OCI-LY3 (cell line): ENCODE measurements around the gene TMEFF2.

Experiments used
- H2AFZ ChIP-seq: fragments of 200-600, 300-600 bp; shearing (Covaris generic); 2 replicates; pipeline ENCODE4 v1.6.0; 2014; ENCODE audit warnings: antibody characterized with exemption, low read depth, low read length
- H3K27ac ChIP-seq: fragments of 200-600, 300-600 bp; sonication (generic); 2 replicates; pipeline ENCODE4 v1.5.1; 2014; ENCODE audit warnings: mild to moderate bottlenecking, low read length, moderate library complexity, mixed read lengths
- H3K27me3 ChIP-seq: fragments of 200-600, 300-600 bp; sonication (generic); 2 replicates; pipeline ENCODE4 v1.6.1; 2014; ENCODE audit warnings: low read depth, low read length, mixed read lengths
- H3K36me3 ChIP-seq: fragments of 200-600, 300-600 bp; sonication (generic); replicated peaks from 2 replicates; pipeline ENCODE3; 2014; ENCODE audit warnings: low read depth, low read length, mixed read lengths
- H3K4me1 ChIP-seq: fragments of 300-600, 200-600 bp; sonication (generic); 2 replicates; pipeline ENCODE4 v1.6.1; 2014; ENCODE audit warnings: low read length, mixed read lengths
- H3K4me2 ChIP-seq: fragments of 200-600, 300-600 bp; sonication (generic); 2 replicates; pipeline ENCODE4 v1.6.1; 2014; ENCODE audit warnings: low read length, mixed read lengths
- H3K4me3 ChIP-seq: fragments of 300-600, 200-600 bp; sonication (generic); 2 replicates; pipeline ENCODE4 v1.5.1; 2014; ENCODE audit warnings: antibody characterized with exemption, mild to moderate bottlenecking, low read length, moderate library complexity
- H3K79me2 ChIP-seq: fragments of 300-600, 200-600 bp; shearing (Covaris generic); 2 replicates; pipeline ENCODE4 v1.6.1; 2014; ENCODE audit warnings: mild to moderate bottlenecking, low read length, mixed read lengths
- H3K9ac ChIP-seq: fragments of 300-600, 200-600 bp; shearing (Covaris generic); 2 replicates; pipeline ENCODE4 v1.6.0; 2014; ENCODE audit warnings: mild to moderate bottlenecking, low read length, moderate library complexity
- H3K9me3 ChIP-seq: fragments of 200-600, 300-600 bp; shearing (Covaris generic); 2 replicates; pipeline ENCODE4 v1.6.1; 2014; ENCODE audit warnings: low read length, mixed read lengths; ENCODE audit not compliant: insufficient read depth
- H4K20me1 ChIP-seq: fragments of 200-600, 300-600 bp; sonication (generic); 2 replicates; pipeline ENCODE4 v1.6.1; 2016; ENCODE audit warnings: low read length, mixed read lengths; ENCODE audit not compliant: insufficient read depth
- EZH2phosphoT487 ChIP-seq: fragments of 200-600 bp; shearing (Covaris generic); IDR thresholded peaks from 2 replicates; pipeline ENCODE4 v1.6.1; 2018; ENCODE audit warnings: antibody characterized with exemption, mixed run types, low read depth
- TF ChIP-seq, protein P1 (sequence below): fragments of 200-600, 300-600 bp; sonication (generic); IDR thresholded peaks from 2 replicates; pipeline ENCODE4 v1.5.1; 2014; ENCODE audit warnings: antibody characterized with exemption, low read length, low read depth

The TMEFF2 gene

DNA sequence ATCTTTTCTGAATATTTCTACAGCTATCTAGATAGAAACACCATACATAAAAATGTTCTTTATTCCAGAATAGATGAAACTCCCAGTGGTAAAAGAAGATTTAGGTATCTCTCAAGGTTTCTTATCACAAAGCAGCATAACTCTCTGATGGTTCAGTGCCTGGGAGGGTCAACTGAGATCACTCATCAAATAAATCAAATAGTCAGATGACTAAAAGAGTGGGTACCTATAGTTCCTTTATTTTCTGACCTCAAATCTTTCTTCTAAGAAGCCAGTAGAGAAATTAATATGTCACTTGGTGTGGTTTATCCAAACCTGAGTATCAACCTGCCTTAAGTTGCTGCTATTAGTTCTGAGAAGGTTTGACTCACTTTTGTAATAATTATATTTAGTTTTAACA lies 120.9 kb downstream of the TMEFF2 start:
- H3K9ac ChIP-seq = no peak overlapping the region
- H3K4me2 ChIP-seq = no peak overlapping the region
- no peaks in the 10 kb centered on the region for H3K9me3 ChIP-seq
- no peak overlapping the region for H2AFZ ChIP-seq
- no peak overlapping the region for H3K4me3 ChIP-seq
- TF ChIP-seq EZH2phosphoT487 = no peak
- TF ChIP-seq, protein P1, sequence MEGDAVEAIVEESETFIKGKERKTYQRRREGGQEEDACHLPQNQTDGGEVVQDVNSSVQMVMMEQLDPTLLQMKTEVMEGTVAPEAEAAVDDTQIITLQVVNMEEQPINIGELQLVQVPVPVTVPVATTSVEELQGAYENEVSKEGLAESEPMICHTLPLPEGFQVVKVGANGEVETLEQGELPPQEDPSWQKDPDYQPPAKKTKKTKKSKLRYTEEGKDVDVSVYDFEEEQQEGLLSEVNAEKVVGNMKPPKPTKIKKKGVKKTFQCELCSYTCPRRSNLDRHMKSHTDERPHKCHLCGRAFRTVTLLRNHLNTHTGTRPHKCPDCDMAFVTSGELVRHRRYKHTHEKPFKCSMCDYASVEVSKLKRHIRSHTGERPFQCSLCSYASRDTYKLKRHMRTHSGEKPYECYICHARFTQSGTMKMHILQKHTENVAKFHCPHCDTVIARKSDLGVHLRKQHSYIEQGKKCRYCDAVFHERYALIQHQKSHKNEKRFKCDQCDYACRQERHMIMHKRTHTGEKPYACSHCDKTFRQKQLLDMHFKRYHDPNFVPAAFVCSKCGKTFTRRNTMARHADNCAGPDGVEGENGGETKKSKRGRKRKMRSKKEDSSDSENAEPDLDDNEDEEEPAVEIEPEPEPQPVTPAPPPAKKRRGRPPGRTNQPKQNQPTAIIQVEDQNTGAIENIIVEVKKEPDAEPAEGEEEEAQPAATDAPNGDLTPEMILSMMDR = no peak
- no peaks in the 10 kb centered on the region for H3K36me3 ChIP-seq
- H4K20me1 ChIP-seq = no peaks in the 10 kb centered on the region
- H3K4me1 ChIP-seq = no peaks in the 10 kb centered on the region
- no peaks in the 10 kb centered on the region for H3K27me3 ChIP-seq
- H3K27ac ChIP-seq = no peak overlapping the region
- no peaks in the 10 kb centered on the region for H3K79me2 ChIP-seq

DNA sequence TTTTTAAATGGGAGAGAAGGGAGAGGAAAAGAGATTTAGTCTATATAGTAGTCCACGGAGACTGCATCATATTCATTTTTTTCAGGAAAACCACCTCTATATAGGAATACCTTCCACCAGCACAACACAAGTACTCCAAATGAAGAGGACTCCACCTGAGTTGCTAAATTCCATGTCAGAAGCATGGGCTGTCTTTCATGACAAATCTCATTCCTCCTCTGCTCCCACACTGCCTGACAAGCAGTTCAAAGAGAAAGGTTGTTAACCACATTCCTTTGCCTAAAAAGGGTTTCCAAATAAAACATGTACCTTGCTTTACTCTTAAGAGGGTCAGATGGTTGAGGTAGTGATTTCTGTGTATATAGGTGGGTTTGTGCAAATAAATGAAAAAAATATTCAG lies 122.0 kb downstream of the TMEFF2 start:
- Histone ChIP-seq H3K9me3 (no peaks in the 10 kb centered on the region), H3K27ac (no peak overlapping the region), H4K20me1 (no peaks in the 10 kb centered on the region), H3K9ac (no peak overlapping the region), H2AFZ (no peak overlapping the region), H3K27me3 (no peaks in the 10 kb centered on the region), H3K36me3 (no peaks in the 10 kb centered on the region), H3K4me3 (no peak overlapping the region), H3K79me2 (no peaks in the 10 kb centered on the region), H3K4me1 (no peaks in the 10 kb centered on the region), H3K4me2 (no peak overlapping the region)
- TF ChIP-seq EZH2phosphoT487 = no peak
- TF ChIP-seq, protein P1 = no peak

DNA sequence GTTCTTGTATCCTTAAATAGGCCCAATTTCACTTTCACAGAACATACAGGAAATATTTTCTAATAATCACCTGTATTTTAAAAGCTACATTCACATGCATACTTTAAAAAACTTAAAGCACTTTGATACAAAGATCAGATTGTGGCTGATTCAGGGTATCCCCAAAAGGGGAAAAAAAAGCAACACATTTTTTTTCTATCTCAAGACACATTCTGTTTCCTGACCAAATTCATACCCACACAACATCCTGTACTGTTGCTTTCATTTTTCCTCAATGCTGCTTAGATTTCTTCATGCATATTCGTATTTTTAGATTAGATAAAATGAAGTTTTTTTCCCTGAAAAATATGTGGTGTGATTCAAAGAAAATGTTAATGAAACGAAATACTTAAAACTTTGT lies 122.5 kb downstream of the TMEFF2 start:
- no peaks in the 10 kb centered on the region for H3K79me2 ChIP-seq
- no peaks in the 10 kb centered on the region for H3K9me3 ChIP-seq
- no peaks in the 10 kb centered on the region for H4K20me1 ChIP-seq
- no peak overlapping the region for H3K9ac ChIP-seq
- no peaks in the 10 kb centered on the region for H3K27me3 ChIP-seq
- no peak overlapping the region for H2AFZ ChIP-seq
- TF ChIP-seq EZH2phosphoT487 = no peak
- TF ChIP-seq, protein P1 = no peak
- no peak overlapping the region for H3K4me2 ChIP-seq
- H3K27ac ChIP-seq = no peak overlapping the region
- H3K36me3 ChIP-seq = no peaks in the 10 kb centered on the region
- no peaks in the 10 kb centered on the region for H3K4me1 ChIP-seq
- no peak overlapping the region for H3K4me3 ChIP-seq

DNA sequence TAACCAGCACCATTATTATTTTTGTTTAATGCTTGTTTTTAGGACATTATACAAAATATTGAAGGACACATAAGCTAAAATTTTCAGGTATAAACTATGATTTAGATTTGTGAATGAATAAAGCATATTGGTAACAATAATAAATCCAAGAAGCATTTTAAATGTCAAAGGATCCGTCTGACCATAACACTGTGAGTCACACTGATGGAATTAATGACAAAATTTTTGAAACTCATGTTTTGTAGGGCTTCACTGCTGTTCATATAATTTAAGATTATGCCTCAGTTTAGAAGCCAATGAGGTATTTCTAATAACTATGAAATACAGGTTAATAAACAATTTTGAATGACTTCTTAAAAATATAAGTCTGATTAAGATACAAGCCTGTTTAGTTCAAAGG lies 124.6 kb downstream of the TMEFF2 start:
- no peaks in the 10 kb centered on the region for H3K79me2 ChIP-seq
- H3K27me3 ChIP-seq = no peaks in the 10 kb centered on the region
- no peak overlapping the region for H3K9ac ChIP-seq
- no peak overlapping the region for H2AFZ ChIP-seq
- no peaks in the 10 kb centered on the region for H4K20me1 ChIP-seq
- H3K36me3 ChIP-seq = no peaks in the 10 kb centered on the region
- TF ChIP-seq, protein P1 = no peak
- H3K4me2 ChIP-seq = no peak overlapping the region
- no peak overlapping the region for H3K27ac ChIP-seq
- H3K9me3 ChIP-seq = no peaks in the 10 kb centered on the region
- no peaks in the 10 kb centered on the region for H3K4me1 ChIP-seq
- no peak overlapping the region for H3K4me3 ChIP-seq
